Brain microvascular endothelial cell (primary cell): ENCODE measurements around the gene ARL14.
A peak's percentile ranks its signal among the peaks of the same experiment; 100 is the strongest.

Experiments used
- DNase-seq: peaks from one replicate; pipeline ENCODE4 v3.0.0-alpha.2; 2020
- H3K27ac ChIP-seq: fragments of 250-450 bp; sonication (Bioruptor Pico); 2 replicates; pipeline ENCODE4 v1.5.1; 2020; ENCODE audit warnings: mild to moderate bottlenecking, moderate library complexity
- H3K27me3 ChIP-seq: fragments of 250-450 bp; sonication (Bioruptor Pico); replicated peaks from 2 replicates; pipeline ENCODE4 v1.5.1; 2020; ENCODE audit warnings: mild to moderate bottlenecking
- H3K36me3 ChIP-seq: fragments of 250-450 bp; sonication (Bioruptor Pico); replicated peaks from 2 replicates; pipeline ENCODE4 v1.5.1; 2020; ENCODE audit warnings: mild to moderate bottlenecking
- H3K4me3 ChIP-seq: 2 replicates; pipeline ENCODE4 v1.5.1; 2011; ENCODE audit warnings: low read depth, mild to moderate bottlenecking, control low read depth, low read length, moderate library complexity
- in situ Hi-C: cut with HindIII; loops from 2 replicates; pipeline ENCODE4 v1.10.0; 2017; ENCODE audit warnings: low sequenced_read_pairs, low pct_ligation_motif_present
- TF ChIP-seq, protein P1 (sequence below): IDR thresholded peaks from 2 replicates; pipeline ENCODE4 v1.5.1; 2011; ENCODE audit warnings: low read depth, mild to moderate bottlenecking, moderate library complexity, low read length, control low read depth, inconsistent platforms; ENCODE audit errors: missing control alignments

Gene ARL14

DNA sequence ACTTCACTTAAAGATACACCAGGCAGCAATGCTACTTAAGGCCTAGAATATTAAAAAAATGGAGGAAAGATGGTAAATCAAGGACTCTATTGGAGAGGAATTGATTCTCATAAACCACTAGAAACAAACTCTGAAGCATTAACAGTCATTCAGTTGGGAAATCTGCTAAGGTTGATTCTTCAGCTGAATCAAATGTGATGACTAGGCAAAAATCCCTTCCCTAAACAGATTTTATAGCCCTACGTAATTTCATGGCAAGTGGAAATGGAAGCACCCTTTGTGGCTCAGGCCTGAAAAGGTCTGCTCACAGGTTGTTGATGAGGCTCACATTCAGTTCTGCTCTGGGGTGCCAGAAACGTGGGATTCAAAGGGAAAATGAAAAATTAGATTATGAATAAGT is 38.8 kb upstream of the ARL14 start:
- TF ChIP-seq, protein P1, sequence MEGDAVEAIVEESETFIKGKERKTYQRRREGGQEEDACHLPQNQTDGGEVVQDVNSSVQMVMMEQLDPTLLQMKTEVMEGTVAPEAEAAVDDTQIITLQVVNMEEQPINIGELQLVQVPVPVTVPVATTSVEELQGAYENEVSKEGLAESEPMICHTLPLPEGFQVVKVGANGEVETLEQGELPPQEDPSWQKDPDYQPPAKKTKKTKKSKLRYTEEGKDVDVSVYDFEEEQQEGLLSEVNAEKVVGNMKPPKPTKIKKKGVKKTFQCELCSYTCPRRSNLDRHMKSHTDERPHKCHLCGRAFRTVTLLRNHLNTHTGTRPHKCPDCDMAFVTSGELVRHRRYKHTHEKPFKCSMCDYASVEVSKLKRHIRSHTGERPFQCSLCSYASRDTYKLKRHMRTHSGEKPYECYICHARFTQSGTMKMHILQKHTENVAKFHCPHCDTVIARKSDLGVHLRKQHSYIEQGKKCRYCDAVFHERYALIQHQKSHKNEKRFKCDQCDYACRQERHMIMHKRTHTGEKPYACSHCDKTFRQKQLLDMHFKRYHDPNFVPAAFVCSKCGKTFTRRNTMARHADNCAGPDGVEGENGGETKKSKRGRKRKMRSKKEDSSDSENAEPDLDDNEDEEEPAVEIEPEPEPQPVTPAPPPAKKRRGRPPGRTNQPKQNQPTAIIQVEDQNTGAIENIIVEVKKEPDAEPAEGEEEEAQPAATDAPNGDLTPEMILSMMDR = no peak
- in situ Hi-C loops = no loop called here
- no peaks in the 10 kb centered on the region for H3K27me3 ChIP-seq
- no peak overlapping the region for H3K4me3 ChIP-seq
- H3K36me3 ChIP-seq = no peaks in the 10 kb centered on the region
- no peak overlapping the region for H3K27ac ChIP-seq
- no peak for DNase-seq

DNA sequence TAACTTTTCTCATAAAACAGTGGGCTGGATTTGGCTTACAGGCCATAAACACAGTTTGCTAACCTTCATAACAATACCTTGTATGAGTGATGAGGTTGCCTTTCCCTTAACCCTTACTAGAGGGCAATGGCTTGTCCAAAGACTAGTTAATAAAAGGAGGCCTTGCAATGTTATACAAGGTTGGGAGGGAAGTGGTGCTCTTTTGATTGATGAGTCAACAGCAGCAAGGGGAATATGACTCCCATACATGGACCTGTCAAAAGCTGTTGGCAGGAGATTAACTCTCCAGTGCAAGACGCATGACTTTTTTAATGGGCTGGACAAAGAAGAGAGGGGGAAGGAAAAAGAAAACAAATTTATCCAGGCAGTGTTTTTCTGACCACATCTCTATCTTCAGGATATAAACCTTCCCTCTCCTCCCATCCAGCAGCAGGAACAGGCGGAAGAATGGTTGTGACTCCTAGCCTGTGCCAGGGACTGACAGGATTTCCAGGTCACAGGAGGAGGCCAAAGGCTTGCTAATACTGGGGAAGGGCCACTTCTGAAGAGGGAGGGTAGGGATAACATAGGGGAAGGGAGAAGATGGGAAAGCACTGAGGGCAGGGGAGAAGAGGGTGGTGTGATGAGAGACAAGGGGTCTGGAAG is 35.2 kb upstream of the ARL14 start:
- Histone ChIP-seq H3K4me3 (no peak overlapping the region), H3K27ac (no peak overlapping the region), H3K36me3 (no peaks in the 10 kb centered on the region), H3K27me3 (no peaks in the 10 kb centered on the region)
- peak; percentile 56 for DNase-seq
- TF ChIP-seq, protein P1 = no peak
- in situ Hi-C loops = no loop called here

DNA sequence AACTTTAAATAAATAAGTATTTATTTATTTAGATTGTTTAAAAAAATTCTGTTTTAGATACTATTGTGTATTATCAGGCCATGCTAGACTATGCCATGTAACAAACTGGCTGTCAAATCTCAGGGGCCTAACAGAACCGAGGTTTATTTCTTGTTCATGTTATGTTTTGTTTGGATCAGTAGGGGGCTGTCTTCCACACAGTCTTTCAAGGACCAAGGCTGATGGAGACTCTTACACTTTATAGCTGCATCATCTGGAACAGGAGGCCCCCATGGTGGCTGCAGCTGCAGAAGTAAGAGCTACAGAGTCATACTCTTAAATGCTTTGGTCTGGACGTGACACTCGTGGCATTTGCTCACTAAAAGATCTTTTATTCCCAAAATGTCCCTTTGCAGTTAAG is 33.0 kb upstream of the ARL14 start:
- in situ Hi-C loops = no loop called here
- Histone ChIP-seq H3K36me3 (no peaks in the 10 kb centered on the region), H3K27ac (no peak overlapping the region), H3K4me3 (no peak overlapping the region), H3K27me3 (no peaks in the 10 kb centered on the region)
- TF ChIP-seq, protein P1 = peak; percentile 14
- DNase-seq = no peak

DNA sequence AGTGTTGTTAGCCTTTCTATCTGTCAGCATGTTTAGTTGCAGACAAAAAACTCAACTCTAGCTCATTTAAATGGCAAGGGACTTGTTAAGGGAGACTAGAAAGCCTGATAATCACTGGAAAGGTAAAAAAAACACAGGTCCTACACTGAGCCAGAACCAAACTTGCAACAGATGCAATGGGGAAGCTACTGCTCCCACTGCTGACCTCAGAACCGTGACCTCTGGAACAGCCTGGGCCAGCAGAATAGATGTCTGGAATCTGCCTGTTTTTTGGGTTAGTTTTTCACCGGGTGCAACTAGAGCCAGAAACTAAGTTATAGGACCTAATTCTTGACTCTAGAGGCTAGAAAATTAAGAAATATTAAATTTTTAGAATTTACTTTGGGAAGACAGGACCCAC is 32.5 kb upstream of the ARL14 start:
- TF ChIP-seq, protein P1 = no peak
- in situ Hi-C loops = no loop called here
- no peak for DNase-seq

DNA sequence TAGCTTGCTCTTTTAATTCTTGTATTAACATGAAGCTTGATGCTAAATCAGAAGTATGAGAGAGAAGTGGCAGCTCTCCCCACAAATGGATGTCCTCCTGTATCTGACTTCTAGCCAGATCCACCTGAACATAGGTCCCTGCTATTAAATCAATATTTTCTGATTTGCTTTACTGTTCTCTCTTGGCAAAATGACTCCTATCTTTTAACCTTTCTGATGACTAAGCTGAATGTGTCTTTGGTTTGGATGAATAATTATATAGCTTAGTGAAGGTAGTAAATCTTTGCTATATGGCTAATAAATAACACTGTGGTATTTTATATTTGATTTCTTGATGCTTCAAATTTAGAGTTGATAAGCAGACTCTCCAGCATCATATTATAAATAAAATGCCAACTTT is 28.3 kb upstream of the ARL14 start:
- H3K36me3 ChIP-seq = no peaks in the 10 kb centered on the region
- in situ Hi-C loops = no loop called here
- H3K27ac ChIP-seq = no peak overlapping the region
- H3K27me3 ChIP-seq = no peaks in the 10 kb centered on the region
- H3K4me3 ChIP-seq = no peak overlapping the region
- DNase-seq = no peak
- TF ChIP-seq, protein P1 = no peak

More for the DNA sequence above, 32.5 kb upstream of the ARL14 start:
- Histone ChIP-seq H3K27me3 (no peaks in the 10 kb centered on the region), H3K36me3 (no peaks in the 10 kb centered on the region), H3K27ac (no peak overlapping the region), H3K4me3 (no peak overlapping the region)

DNA sequence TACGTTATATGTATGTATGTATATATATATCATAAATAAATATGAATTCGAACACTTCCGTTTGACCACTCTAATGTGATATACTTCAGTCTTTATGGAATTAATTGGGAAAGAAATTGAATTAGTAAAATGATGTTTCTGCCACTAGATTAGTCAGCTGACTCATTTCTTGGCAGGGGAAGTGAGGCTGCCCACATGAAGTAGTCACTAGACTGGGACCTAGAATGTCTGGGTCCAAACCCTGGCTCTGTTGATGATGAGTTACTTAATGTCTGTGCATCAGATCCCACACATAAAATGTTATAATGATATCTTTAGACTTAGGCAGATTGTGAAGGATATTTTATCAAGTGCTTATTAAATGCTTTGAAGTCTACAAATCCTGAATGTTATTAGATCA is 27.4 kb upstream of the ARL14 start:
- DNase-seq = no peak
- H3K27me3 ChIP-seq = no peaks in the 10 kb centered on the region
- no peaks in the 10 kb centered on the region for H3K36me3 ChIP-seq
- TF ChIP-seq, protein P1 = no peak
- no peak overlapping the region for H3K4me3 ChIP-seq
- in situ Hi-C loops = no loop called here
- no peak overlapping the region for H3K27ac ChIP-seq
